ENCODE data around the gene BDH2.

- TF ChIP-seq POLR2AphosphoS5 (IDR thresholded peaks at IDR 0.05; ENCODE audit: low read depth, low read length) (no peak), POLR2A (IDR thresholded peaks at IDR 0.05; ENCODE audit: low read depth, low read length) (no peak), TAF1 (IDR thresholded peaks at IDR 0.05; ENCODE audit: borderline replicate concordance, low read depth, low read length) (no peak)
Measured at GRCh38 chr4:103108542-103108941, 8.9 kb upstream of the BDH2 start.

All from GM12892 (cell line).